ENCODE measurements around the gene IL1F10.

IL1F10 gene, protein sequence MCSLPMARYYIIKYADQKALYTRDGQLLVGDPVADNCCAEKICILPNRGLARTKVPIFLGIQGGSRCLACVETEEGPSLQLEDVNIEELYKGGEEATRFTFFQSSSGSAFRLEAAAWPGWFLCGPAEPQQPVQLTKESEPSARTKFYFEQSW

DNA sequence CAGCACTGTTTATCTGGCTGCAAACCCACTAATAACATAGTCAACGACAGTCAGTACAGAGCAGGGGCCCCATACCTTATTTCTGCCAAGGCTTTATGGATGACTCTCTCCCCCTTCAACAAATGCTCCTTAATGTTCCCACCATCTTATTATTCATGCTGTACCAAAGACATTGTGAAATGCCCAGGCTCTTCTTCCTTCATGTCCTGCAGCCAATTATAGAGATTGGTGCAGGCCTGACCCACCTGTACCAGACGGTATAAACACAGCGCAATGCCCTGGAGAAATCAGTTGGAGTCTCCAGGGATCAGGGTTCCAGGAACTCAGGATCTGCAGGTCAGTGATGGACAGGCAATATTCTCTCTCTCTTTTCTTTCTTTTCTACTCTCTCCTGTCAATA, at the start of gene IL1F10:
IL1F10 (plus strand) TSS at position 290 of the 400 bp plus-strand sequence. CDS start 4,769 bp downstream, outside the sequence.
- TF ChIP-seq CTCF (IDR thresholded peaks at IDR 0.05; ENCODE audit: low read depth, low read length): no peak
- H3K4me3 ChIP-seq (ENCODE audit: low read depth, low read length): no peak within 1 kb of the TSS

DNA sequence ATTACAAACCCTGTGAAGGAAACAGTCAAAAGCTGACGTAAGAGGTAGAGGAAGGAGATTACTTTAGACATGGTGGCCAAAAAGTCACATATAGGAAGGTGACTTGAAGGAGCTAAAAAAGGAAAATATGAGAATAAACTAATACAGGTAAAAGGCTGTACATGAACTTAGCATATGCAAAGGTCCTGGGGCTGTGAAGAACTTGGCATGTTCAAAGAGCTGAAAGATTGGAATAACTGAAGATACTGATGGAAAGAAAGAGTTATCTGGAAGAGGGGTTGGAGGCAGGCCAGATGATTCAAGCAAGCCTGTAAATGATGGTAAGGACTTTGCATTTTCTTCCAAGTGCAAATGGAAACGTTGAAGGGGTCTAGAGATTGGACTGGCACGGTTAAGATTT, 49.3 kb upstream of the IL1F10 start:
- no peak for TF ChIP-seq CTCF (IDR thresholded peaks at IDR 0.05; ENCODE audit: low read depth, low read length)

GRCh38 chr2:113021312-113021711, 46.5 kb upstream of the IL1F10 start:
- no peak for TF ChIP-seq CTCF (IDR thresholded peaks at IDR 0.05; ENCODE audit: low read depth, low read length)
- no peak overlapping the region for H3K4me3 ChIP-seq (ENCODE audit: low read depth, low read length)

More for the DNA sequence above, 49.3 kb upstream of the IL1F10 start:
- H3K4me3 ChIP-seq (ENCODE audit: low read depth, low read length): no peak overlapping the region

- no peak overlapping the region for H3K4me3 ChIP-seq (ENCODE audit: low read depth, low read length)
- TF ChIP-seq CTCF (IDR thresholded peaks at IDR 0.05; ENCODE audit: low read depth, low read length): no peak
Observed at GRCh38 chr2:113024764-113025163, 43.0 kb upstream of the IL1F10 start.

- no peak overlapping the region for H3K4me3 ChIP-seq (ENCODE audit: low read depth, low read length)
- no peak for TF ChIP-seq CTCF (IDR thresholded peaks at IDR 0.05; ENCODE audit: low read depth, low read length)
Observed at GRCh38 chr2:113025737-113026136, 42.0 kb upstream of the IL1F10 start.

GRCh38 chr2:113027691-113028090, 40.1 kb upstream of the IL1F10 start:
- TF ChIP-seq CTCF (IDR thresholded peaks at IDR 0.05; ENCODE audit: low read depth, low read length): no peak
- no peak overlapping the region for H3K4me3 ChIP-seq (ENCODE audit: low read depth, low read length)

DNA sequence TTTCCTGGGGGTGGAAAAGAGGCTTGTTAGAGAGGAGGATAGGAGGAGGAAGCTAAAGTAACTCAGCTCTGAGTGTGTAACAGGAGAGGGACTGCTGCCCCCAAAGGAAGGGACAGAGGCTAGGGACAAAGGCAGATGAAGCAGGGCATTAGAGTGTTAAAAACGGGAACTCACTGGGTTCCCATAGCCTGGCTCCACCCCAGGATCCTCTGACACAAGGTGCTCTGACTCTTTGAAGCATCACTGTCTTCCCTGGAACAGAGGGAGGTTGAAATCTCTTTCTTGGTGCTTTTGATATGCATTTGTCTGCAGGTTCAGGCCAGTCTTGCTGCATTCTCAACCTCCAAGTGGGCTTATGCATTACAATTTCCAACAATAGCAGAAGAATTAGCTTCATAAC, 39.7 kb upstream of the IL1F10 start:
- TF ChIP-seq CTCF (IDR thresholded peaks at IDR 0.05; ENCODE audit: low read depth, low read length): no peak
- no peak overlapping the region for H3K4me3 ChIP-seq (ENCODE audit: low read depth, low read length)

Measured in WI38 (cell line).